Panc1 (cell line): ENCODE measurements around the gene UGT2A2.

ENCODE experiments used
- CTCF ChIP-seq: fragments of 450-650 bp; IDR thresholded peaks from 2 replicates; pipeline ENCODE4 v1.5.1; 2017; ENCODE audit warnings: mild to moderate bottlenecking
- POLR2AphosphoS5 ChIP-seq: IDR thresholded peaks from 2 replicates; pipeline ENCODE4 v1.6.1; 2012; ENCODE audit warnings: mild to moderate bottlenecking, low read depth, low read length, moderate library complexity
- REST ChIP-seq, 2 experiments: IDR thresholded peaks; 2 replicates each; pipeline ENCODE4 v1.6.1; 2011 to 2012; ENCODE audit warnings: low read depth in 2 of 2, control low read depth in 1 of 2, low read length in 1 of 2, mild to moderate bottlenecking in 1 of 2, moderate library complexity in 1 of 2; ENCODE audit not compliant: insufficient read depth in 1 of 2
- SIN3A ChIP-seq: IDR thresholded peaks from 2 replicates; pipeline ENCODE4 v1.6.1; 2012; ENCODE audit warnings: low read depth, mild to moderate bottlenecking, low read length, moderate library complexity, borderline replicate concordance; ENCODE audit not compliant: insufficient read depth
- TCF7L2 ChIP-seq: IDR thresholded peaks from 2 replicates; pipeline ENCODE4 v1.6.1; 2011; ENCODE audit warnings: mild to moderate bottlenecking, low read depth, low read length, inconsistent platforms

GRCh38 chr4:69668680-69669079 is 29.2 kb upstream of the UGT2A2 start:
- TF ChIP-seq CTCF (no peak), POLR2AphosphoS5 (no peak), REST (IDR thresholded peaks at IDR 0.05; ENCODE audit: insufficient read depth in 1 of 2, low read depth in 2 of 2, low read length in 1 of 2) (no peak), TCF7L2 (no peak), SIN3A (no peak)
